ENCODE measurements around the gene CCNH. TPM values are rescaled to one million over a fixed set of nuclear protein-coding genes. Genes with fewer than 3 reads are reported as not detected.

Gene CCNH
- total RNA-seq, 1 experiment from 2014 or later: 63.2 TPM

- POLR2A ChIA-PET: no interaction called here
- no TSS peak for BruUV-seq (replicated peaks)
- Histone ChIP-seq H3K9ac (ENCODE audit: low read length) (no peak overlapping the region), H3K27ac (ENCODE audit: low read depth, low read length) (no peak overlapping the region), H2AFZ (ENCODE audit: low read depth, low read length, poor library complexity, severe bottlenecking) (no peak overlapping the region), H3K27me3 (ENCODE audit: insufficient read depth, low read length) (no peaks in the 10 kb centered on the region), H4K20me1 (ENCODE audit: insufficient read depth) (no peaks in the 10 kb centered on the region), H3K4me3 (replicated peaks in 1 of 2; ENCODE audit: low read depth in 1 of 2, low read length in 2 of 2) (no peak overlapping the region), H3K4me1 (ENCODE audit: control insufficient read depth in 1 of 2, insufficient read depth in 2 of 2, low read length in 2 of 2) (peaks cover 0 to 1% of the 10 kb centered on the region in 2 experiments; a peak in 1 of 4 replicates), H3K79me2 (ENCODE audit: insufficient read depth, low read length) (peaks cover 18% of the 10 kb centered on the region), H3K9me3 (ENCODE audit: control insufficient read depth in 1 of 2, insufficient read depth in 1 of 2, low read depth in 1 of 2, low read length in 2 of 2) (no peaks in the 10 kb centered on the region), H3K9me2 (ENCODE audit: insufficient read depth) (no peaks in the 10 kb centered on the region), H3K36me3 (ENCODE audit: control insufficient read depth in 1 of 2, insufficient read depth in 2 of 2, low read length in 2 of 2) (peaks cover 45 to 46% of the 10 kb centered on the region in 2 experiments), H3K4me2 (ENCODE audit: low read length) (no peak overlapping the region)
- intact Hi-C loops (cut with micrococcal nuclease): no loop called here
- RAD21 ChIA-PET (ENCODE audit: low non-redundant PET in 1 of 2, low total read pairs in 2 of 2, uncharacterized antibody in 2 of 2, unreplicated experiment in 2 of 2): no interaction called here
- TF ChIP-seq EZH2 (IDR thresholded peaks at IDR 0.05): no peak
- ATAC-seq (no peak), DNase-seq (ENCODE audit: low read depth, low spot score) (no peak)
- CTCF ChIA-PET: interaction anchor here (1.2 kb wide), 1 partner anchor 12 kb away, joined by 4 read pairs; no protein-coding TSS in a partner anchor
These were observed 24.6 kb downstream of the CCNH start for GRCh38 chr5:87388129-87388528.

GRCh38 chr5:87385802-87386201 is 26.9 kb downstream of the CCNH start:
- Histone ChIP-seq H3K9me3 (ENCODE audit: control insufficient read depth in 1 of 2, insufficient read depth in 1 of 2, low read depth in 1 of 2, low read length in 2 of 2) (no peaks in the 10 kb centered on the region), H3K4me3 (replicated peaks in 1 of 2; ENCODE audit: low read depth in 1 of 2, low read length in 2 of 2) (no peak overlapping the region), H3K27ac (ENCODE audit: low read depth, low read length) (no peak overlapping the region), H3K9ac (ENCODE audit: low read length) (no peak overlapping the region), H3K27me3 (ENCODE audit: insufficient read depth, low read length) (no peaks in the 10 kb centered on the region), H3K4me1 (ENCODE audit: control insufficient read depth in 1 of 2, insufficient read depth in 2 of 2, low read length in 2 of 2) (no peaks in the 10 kb centered on the region), H2AFZ (ENCODE audit: low read depth, low read length, poor library complexity, severe bottlenecking) (no peak overlapping the region), H3K9me2 (ENCODE audit: insufficient read depth) (no peaks in the 10 kb centered on the region), H3K79me2 (ENCODE audit: insufficient read depth, low read length) (peaks cover 18% of the 10 kb centered on the region), H3K4me2 (ENCODE audit: low read length) (no peak overlapping the region), H4K20me1 (ENCODE audit: insufficient read depth) (no peaks in the 10 kb centered on the region), H3K36me3 (ENCODE audit: control insufficient read depth in 1 of 2, insufficient read depth in 2 of 2, low read length in 2 of 2) (peaks cover 28 to 31% of the 10 kb centered on the region in 2 experiments)
- CTCF ChIA-PET: interaction anchor here (2.0 kb wide), 1 partner anchor 14 kb away, joined by 9 read pairs; no protein-coding TSS in a partner anchor
- no peak for TF ChIP-seq EZH2 (IDR thresholded peaks at IDR 0.05)
- TF ChIP-seq TCF7L2 (IDR thresholded peaks at IDR 0.05; ENCODE audit: borderline replicate concordance, extremely low read depth, insufficient read depth, insufficient read length): no peak
- no peak for TF ChIP-seq ZNF274 (IDR thresholded peaks at IDR 0.05; ENCODE audit: low read depth, low read length)
- TF ChIP-seq CBX3 (IDR thresholded peaks at IDR 0.05; ENCODE audit: low read depth): no peak
- TF ChIP-seq POLR2AphosphoS5 (IDR thresholded peaks at IDR 0.05; ENCODE audit: low read depth, low read length): no peak
- no peak for TF ChIP-seq SRF (IDR thresholded peaks at IDR 0.05; ENCODE audit: low read depth)
- no peak for TF ChIP-seq EGR1 (IDR thresholded peaks at IDR 0.05; ENCODE audit: low read depth)
- no peak for TF ChIP-seq FOSL1 (IDR thresholded peaks at IDR 0.05; ENCODE audit: low read depth)
- no peak for TF ChIP-seq REST (IDR thresholded peaks at IDR 0.05; ENCODE audit: low read depth)
- no peak for TF ChIP-seq JUND (IDR thresholded peaks at IDR 0.05)
- TF ChIP-seq ELF1 (IDR thresholded peaks at IDR 0.05; ENCODE audit: borderline replicate concordance, low read depth): no peak
- no peak for TF ChIP-seq EZH2phosphoT487 (IDR thresholded peaks at IDR 0.05; ENCODE audit: borderline replicate concordance)
- ATAC-seq: no peak
- intact Hi-C loops (cut with micrococcal nuclease): no loop called here
- POLR2A ChIA-PET: no interaction called here
- no peak for DNase-seq (ENCODE audit: low read depth, low spot score)
- RAD21 ChIA-PET (ENCODE audit: low non-redundant PET in 1 of 2, low total read pairs in 2 of 2, uncharacterized antibody in 2 of 2, unreplicated experiment in 2 of 2): no interaction called here
- no TSS peak for BruUV-seq (replicated peaks)

All from HCT116 (cell line).